Right atrium auricular region (tissue), 2 donors: Measurements from ENCODE around the gene CLDN20. TPM values are rescaled to one million over a fixed set of nuclear protein-coding genes. Genes with fewer than 3 reads are reported as not detected.
A peak's percentile ranks its signal among the peaks of the same experiment; 100 is the strongest.

Source experiments
- DNase-seq: peaks from one replicate; pipeline ENCODE4 v3.0.0-alpha.2; 2019; ENCODE audit warnings: low spot score
- H3K27ac ChIP-seq, 2 donors: fragments of 200-600 bp; sonication (generic); 1 replicate in 1 of 2; 2 replicates in 1 of 2; pipeline ENCODE4 v1.5.1; 2016 to 2019
- H3K27me3 ChIP-seq, 2 donors: fragments of 200-600 bp; sonication (generic); one replicate each; pipeline versions ENCODE4 v1.5.1 to v1.6.0; 2017 to 2019
- H3K36me3 ChIP-seq: fragments of 200-600 bp; sonication (generic); one replicate; pipeline ENCODE4 v1.5.1; 2016
- H3K4me1 ChIP-seq, 2 donors: fragments of 200-600 bp; sonication (generic); one replicate each; pipeline versions ENCODE4 v1.5.1 to v1.6.0; 2017 to 2019
- H3K4me3 ChIP-seq, 2 donors: fragments of 200-600 bp; sonication (generic); 1 replicate in 1 of 2; 2 replicates in 1 of 2; pipeline ENCODE4 v1.5.1; 2017 to 2019; ENCODE audit warnings: mild to moderate bottlenecking in 1 of 2, moderate library complexity in 1 of 2
- H3K9me3 ChIP-seq, 2 donors: fragments of 200-600 bp; sonication (generic); one replicate each; pipeline ENCODE4 v1.5.1; 2019
- CTCF ChIP-seq, 2 donors: fragments of 200-600 bp; sonication (generic); IDR thresholded peaks; one replicate each; pipeline ENCODE4 v1.5.1; 2019; ENCODE audit warnings: antibody characterized with exemption in 2 of 2
- total RNA-seq, 2 donors: library from RNA; depleted of rRNA; stranded (reverse); fragments of >200 nt; gene quantifications; one replicate each; pipeline ENCODE4 v1.1.0, GENCODE V29; 2016

CLDN20 gene
- total RNA-seq, 2 donors from 2014 or later = not detected

GRCh38 chr6:155271145-155271544 lies 7.3 kb downstream of the CLDN20 start:
- Histone ChIP-seq H3K27ac (no peak overlapping the region), H3K9me3 (no peaks in the 10 kb centered on the region), H3K36me3 (no peaks in the 10 kb centered on the region), H3K4me1 (peaks cover 0 to 15% of the 10 kb centered on the region in 2 donors), H3K4me3 (no peak overlapping the region), H3K27me3 (no peaks in the 10 kb centered on the region)
- DNase-seq = no peak
- TF ChIP-seq CTCF (IDR thresholded peaks at IDR 0.05) = no peak

GRCh38 chr6:155272353-155273232 lies 8.8 kb downstream of the CLDN20 start:
- Histone ChIP-seq H3K4me3 (no peak overlapping the region), H3K9me3 (no peaks in the 10 kb centered on the region), H3K27ac (peak overlapping the region; percentile 34 to 68), H3K36me3 (no peaks in the 10 kb centered on the region), H3K4me1 (peaks cover 0 to 29% of the 10 kb centered on the region in 2 donors), H3K27me3 (no peaks in the 10 kb centered on the region)
- no peak for DNase-seq
- no peak for TF ChIP-seq CTCF (IDR thresholded peaks at IDR 0.05)

- DNase-seq = no peak
- Histone ChIP-seq H3K27me3 (no peaks in the 10 kb centered on the region), H3K27ac (peak overlapping the region; percentile 34 to 68), H3K4me1 (peaks cover 0 to 38% of the 10 kb centered on the region in 2 donors), H3K9me3 (no peaks in the 10 kb centered on the region), H3K4me3 (no peak overlapping the region), H3K36me3 (no peaks in the 10 kb centered on the region)
- no peak for TF ChIP-seq CTCF (IDR thresholded peaks at IDR 0.05)
These were observed 9.6 kb downstream of the CLDN20 start for GRCh38 chr6:155273431-155273830.

GRCh38 chr6:155274106-155274505 lies 10.3 kb downstream of the CLDN20 start:
- DNase-seq = no peak
- H3K36me3 ChIP-seq = no peaks in the 10 kb centered on the region
- H3K4me1 ChIP-seq = peaks cover 0 to 42% of the 10 kb centered on the region in 2 donors
- no peak for TF ChIP-seq CTCF (IDR thresholded peaks at IDR 0.05)
- no peaks in the 10 kb centered on the region for H3K9me3 ChIP-seq
- H3K27me3 ChIP-seq = no peaks in the 10 kb centered on the region
- no peak overlapping the region for H3K4me3 ChIP-seq
- H3K27ac ChIP-seq = peak overlapping the region; percentile 0 to 38

GRCh38 chr6:155274533-155274932 lies 10.7 kb downstream of the CLDN20 start:
- peaks cover 0 to 42% of the 10 kb centered on the region in 2 donors for H3K4me1 ChIP-seq
- no peak for TF ChIP-seq CTCF (IDR thresholded peaks at IDR 0.05)
- no peaks in the 10 kb centered on the region for H3K9me3 ChIP-seq
- DNase-seq = no peak
- H3K36me3 ChIP-seq = no peaks in the 10 kb centered on the region
- H3K4me3 ChIP-seq = no peak overlapping the region
- peak overlapping the region; percentile 0 to 38 for H3K27ac ChIP-seq
- no peaks in the 10 kb centered on the region for H3K27me3 ChIP-seq
